ENCODE measurements around the gene HSF2.

GRCh38 chr6:122392564-122393350, 6.7 kb upstream of the HSF2 start:
- TF ChIP-seq CTCF (IDR thresholded peaks at IDR 0.05) (no peak), POLR2AphosphoS5 (IDR thresholded peaks at IDR 0.05) (no peak)
